ENCODE data around the gene VPS51.

VPS51 gene

GRCh38 chr11:65095427-65095826 lies 587 bp upstream of the VPS51 start:
- ATAC-seq (ENCODE audit: low read depth) (no peak), DNase-seq (ENCODE audit: low spot score) (no peak)
- Histone ChIP-seq H3K27me3 (ENCODE audit: insufficient read depth, poor library complexity, severe bottlenecking) (no peaks in the 10 kb centered on the region), H3K36me3 (ENCODE audit: low read depth) (peaks cover 15% of the 10 kb centered on the region), H3K27ac (ENCODE audit: poor library complexity, severe bottlenecking) (no peak overlapping the region), H3K9me3 (ENCODE audit: severe bottlenecking) (no peaks in the 10 kb centered on the region), H3K4me1 (ENCODE audit: insufficient read depth, poor library complexity, severe bottlenecking) (peaks cover 5% of the 10 kb centered on the region), H3K4me3 (ENCODE audit: severe bottlenecking) (peak overlapping the region; percentile 92)
- TF ChIP-seq CTCF (IDR thresholded peaks at IDR 0.05; ENCODE audit: poor library complexity, severe bottlenecking): no peak

- Histone ChIP-seq H3K27ac (ENCODE audit: poor library complexity, severe bottlenecking) (peak overlapping the region; percentile 56), H3K4me3 (ENCODE audit: severe bottlenecking) (peak overlapping the region; percentile 92), H3K27me3 (ENCODE audit: insufficient read depth, poor library complexity, severe bottlenecking) (no peaks in the 10 kb centered on the region), H3K9me3 (ENCODE audit: severe bottlenecking) (no peaks in the 10 kb centered on the region), H3K4me1 (ENCODE audit: insufficient read depth, poor library complexity, severe bottlenecking) (peaks cover 5% of the 10 kb centered on the region), H3K36me3 (ENCODE audit: low read depth) (peaks cover 15% of the 10 kb centered on the region)
- ATAC-seq (ENCODE audit: low read depth) (no peak), DNase-seq (ENCODE audit: low spot score) (no peak)
- no peak for TF ChIP-seq CTCF (IDR thresholded peaks at IDR 0.05; ENCODE audit: poor library complexity, severe bottlenecking)
Observed at GRCh38 chr11:65096926-65097325, 912 bp downstream of the VPS51 start.

GRCh38 chr11:65100674-65101350 lies 4.8 kb downstream of the VPS51 start:
- no peak for ATAC-seq (ENCODE audit: low read depth)
- H3K4me3 ChIP-seq (ENCODE audit: severe bottlenecking): no peak overlapping the region
- peak; percentile 25 for TF ChIP-seq CTCF (IDR thresholded peaks at IDR 0.05; ENCODE audit: poor library complexity, severe bottlenecking)
- no peaks in the 10 kb centered on the region for H3K9me3 ChIP-seq (ENCODE audit: severe bottlenecking)
- no peak overlapping the region for H3K27ac ChIP-seq (ENCODE audit: poor library complexity, severe bottlenecking)
- H3K36me3 ChIP-seq (ENCODE audit: low read depth): peaks cover 24% of the 10 kb centered on the region
- peaks cover 5% of the 10 kb centered on the region for H3K4me1 ChIP-seq (ENCODE audit: insufficient read depth, poor library complexity, severe bottlenecking)
- no peaks in the 10 kb centered on the region for H3K27me3 ChIP-seq (ENCODE audit: insufficient read depth, poor library complexity, severe bottlenecking)
- no peak for DNase-seq (ENCODE audit: low spot score)

GRCh38 chr11:65102142-65103095 lies 6.4 kb downstream of the VPS51 start:
- no peaks in the 10 kb centered on the region for H3K9me3 ChIP-seq (ENCODE audit: severe bottlenecking)
- H3K27ac ChIP-seq (ENCODE audit: poor library complexity, severe bottlenecking): no peak overlapping the region
- no peak overlapping the region for H3K4me3 ChIP-seq (ENCODE audit: severe bottlenecking)
- no peaks in the 10 kb centered on the region for H3K4me1 ChIP-seq (ENCODE audit: insufficient read depth, poor library complexity, severe bottlenecking)
- no peak for TF ChIP-seq CTCF (IDR thresholded peaks at IDR 0.05; ENCODE audit: poor library complexity, severe bottlenecking)
- DNase-seq (ENCODE audit: low spot score): no peak
- peaks cover 18% of the 10 kb centered on the region for H3K36me3 ChIP-seq (ENCODE audit: low read depth)
- ATAC-seq (ENCODE audit: low read depth): no peak
- H3K27me3 ChIP-seq (ENCODE audit: insufficient read depth, poor library complexity, severe bottlenecking): no peaks in the 10 kb centered on the region
